NCI-H2196 (cell line): Measurements from ENCODE around the gene MCF2.
A peak's percentile ranks its signal among the peaks of the same experiment; 100 is the strongest.

Experiments
- DNase-seq: peaks from one replicate; lab custom pipeline; 2025; ENCODE audit not compliant: unreplicated experiment; lab: John Stamatoyannopoulos, UW

Gene MCF2

DNA sequence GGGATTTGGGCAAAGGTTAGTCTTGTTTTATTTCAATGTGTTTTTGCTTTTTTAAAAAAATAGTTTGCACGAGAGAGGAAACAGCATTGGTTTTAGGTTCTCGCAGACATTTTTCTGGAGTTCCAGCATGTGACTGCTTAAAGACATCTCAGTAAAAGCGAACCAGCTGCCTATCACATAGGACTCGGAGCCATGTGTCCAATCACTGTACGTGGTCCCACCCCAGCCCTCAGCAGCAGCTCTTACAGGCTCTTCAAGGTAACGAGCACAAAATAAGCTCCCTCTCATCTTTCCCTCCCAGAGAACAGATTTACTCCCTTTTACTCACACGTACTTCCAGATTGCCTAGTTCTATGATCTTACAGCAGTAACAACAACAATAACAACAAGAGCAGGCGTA is 68.7 kb downstream of the MCF2 start:
- DNase-seq = no peak

DNA sequence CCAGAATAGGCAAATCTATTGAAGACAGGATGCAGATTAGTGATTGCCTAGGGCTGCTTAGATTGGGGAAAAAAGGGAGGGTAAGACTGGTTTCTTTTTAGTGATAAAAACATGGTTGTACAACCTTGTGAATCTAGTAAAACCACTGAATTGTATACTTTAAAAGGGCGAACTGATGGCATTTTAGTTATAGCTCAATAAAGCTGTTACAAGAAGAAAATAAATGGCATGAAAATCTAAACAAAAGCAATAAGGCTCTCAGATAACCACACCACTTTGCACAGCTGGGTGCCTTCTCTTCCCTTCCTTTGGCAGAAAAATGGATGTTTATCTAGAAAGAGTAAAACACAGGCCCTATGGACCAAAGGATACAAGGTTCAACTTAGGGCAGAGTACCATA is 107.9 kb downstream of the MCF2 start:
- no peak for DNase-seq

DNA sequence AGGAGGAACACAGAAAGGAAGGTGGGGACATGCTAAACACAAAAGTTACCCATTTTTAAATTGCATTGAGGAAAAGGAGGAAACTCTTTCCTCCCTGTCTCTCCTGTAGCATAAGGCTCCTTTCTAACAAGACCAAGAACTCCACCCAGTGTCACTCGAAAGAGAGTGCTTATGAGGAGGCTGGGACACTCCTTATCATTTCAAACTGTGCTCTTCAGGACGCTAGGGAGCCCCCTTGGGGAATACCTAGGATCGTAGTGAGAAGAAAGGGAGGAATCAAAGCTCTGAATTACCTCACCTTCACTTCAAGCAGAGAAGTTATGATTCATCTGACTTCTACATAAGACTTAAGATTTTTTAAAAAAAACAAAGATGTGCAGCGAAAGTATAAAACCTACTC is 111.9 kb downstream of the MCF2 start:
- DNase-seq = no peak

DNA sequence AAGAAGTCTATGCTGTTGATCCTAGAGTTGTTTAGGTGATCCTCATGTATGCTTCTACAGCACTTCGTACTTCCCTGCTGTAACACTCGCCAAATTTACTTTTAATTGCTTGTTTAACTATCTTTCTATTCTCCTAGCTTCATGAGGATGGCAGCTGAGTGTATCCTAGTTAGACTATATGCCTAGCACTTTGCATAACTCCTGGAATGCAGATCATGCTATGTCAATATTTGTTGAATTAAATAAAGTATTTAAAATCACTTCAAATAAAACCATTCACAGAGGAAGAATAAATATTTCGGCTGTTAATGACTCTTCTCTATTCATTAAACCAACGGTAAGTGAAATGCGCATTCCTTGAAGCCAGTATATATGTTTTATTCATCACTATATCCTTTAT is 122.4 kb downstream of the MCF2 start:
- no peak for DNase-seq

DNA sequence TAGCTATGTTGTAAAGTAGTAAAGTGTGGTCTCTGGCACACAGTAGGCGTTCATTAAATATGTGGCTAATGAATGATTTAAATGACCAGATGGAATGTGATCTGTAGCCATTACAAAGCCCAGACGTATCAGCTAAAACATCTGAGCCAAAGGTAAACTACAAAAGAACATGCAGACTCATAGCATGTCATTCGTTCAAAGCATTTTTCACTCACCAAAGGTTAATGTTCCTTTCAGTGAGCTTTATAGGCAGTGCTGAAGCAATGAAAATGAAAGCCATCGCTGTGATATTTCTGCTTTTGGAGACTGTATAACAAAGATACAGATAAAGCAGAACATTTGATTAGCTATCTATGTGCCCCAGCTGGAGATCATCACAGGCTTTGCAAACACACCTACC is 126.9 kb downstream of the MCF2 start:
- DNase-seq = no peak

DNA sequence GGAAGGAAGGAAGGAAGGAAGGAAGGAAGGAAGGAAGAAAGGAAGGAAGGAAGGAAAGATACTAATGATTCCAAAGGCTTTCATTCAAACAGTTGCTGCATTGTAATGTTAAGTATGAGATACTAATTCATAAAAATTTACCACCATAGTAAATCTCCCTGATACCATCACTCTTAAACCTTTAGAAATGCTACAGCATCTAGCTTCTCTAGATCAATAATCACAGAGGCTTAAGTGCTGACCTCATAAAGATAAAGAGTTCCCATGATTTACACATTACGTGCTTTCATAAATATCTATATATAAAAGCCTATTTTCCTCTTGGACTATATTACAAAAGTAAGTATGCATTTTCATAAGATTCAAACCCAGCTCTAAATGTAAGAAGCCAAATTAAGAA is 141.0 kb downstream of the MCF2 start:
- no peak for DNase-seq

DNA sequence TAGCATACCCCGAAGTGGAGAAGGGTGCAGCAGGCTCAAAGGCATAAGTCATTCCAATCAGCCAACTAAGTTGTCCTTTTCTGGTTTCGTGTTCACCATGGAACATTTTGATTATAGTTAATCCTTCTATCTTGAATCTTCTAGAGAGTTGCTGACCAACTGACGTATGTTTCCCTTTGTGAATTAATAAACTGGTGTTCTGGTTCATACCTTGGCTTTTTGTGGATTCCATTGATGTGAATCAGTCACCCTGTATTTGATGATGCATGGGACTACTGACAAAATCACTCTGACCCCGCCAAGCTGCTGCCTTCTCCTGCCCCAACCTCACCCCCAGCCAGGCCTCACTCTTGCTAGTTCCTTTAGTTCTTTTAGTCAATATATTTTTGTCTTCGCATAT is 144.7 kb downstream of the MCF2 start:
- DNase-seq = no peak

DNA sequence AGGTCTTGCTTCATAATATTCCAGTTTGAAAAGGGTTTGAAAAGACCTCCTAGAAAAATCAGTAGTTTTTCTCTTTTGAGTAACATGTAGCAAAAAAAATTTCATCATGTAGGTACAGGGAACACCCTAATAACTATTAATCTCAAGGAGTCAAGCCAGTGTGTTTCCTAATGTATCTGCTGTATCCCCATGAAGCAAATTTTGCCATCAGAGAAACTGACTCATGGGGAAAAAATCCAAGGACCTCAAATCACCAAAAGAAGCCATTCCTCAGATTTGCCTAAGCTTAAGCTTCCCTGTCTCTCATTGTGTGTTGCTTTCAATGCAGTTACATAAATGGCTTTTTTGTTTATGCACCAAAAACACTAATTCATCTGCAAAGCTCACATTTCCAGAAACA is 147.7 kb downstream of the MCF2 start:
- DNase-seq = no peak

DNA sequence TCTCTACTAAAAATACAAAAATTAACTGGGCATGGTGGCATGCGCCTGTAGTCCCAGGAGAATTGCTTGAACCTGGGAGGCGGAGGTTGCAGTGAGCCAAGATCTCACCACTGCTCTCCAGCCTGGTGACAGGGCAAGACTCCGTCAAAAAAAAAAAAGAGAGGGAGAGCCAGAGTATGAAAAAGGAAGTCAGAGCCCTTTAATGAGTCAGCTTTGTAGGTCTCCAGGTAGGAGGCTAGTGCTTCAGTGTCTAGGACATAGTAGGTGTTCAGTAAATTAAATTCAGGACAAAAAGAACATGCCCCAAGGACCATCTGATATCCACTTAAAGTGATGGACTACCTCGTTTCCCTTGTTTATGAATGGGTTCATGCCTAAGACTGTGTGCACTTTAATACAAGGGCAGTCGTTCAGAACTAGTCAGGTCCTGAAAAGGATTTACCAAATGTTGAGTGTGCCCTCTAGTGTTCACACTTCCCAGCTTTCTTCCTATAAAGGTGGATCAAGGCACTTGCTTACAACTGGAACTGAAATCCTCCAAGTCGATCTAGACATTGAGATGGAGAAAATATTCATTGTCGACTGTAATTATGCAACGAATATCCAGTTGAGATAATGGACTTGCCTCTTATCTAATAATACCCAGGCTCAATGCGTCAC is 148.5 kb downstream of the MCF2 start:
- peak; percentile 30 for DNase-seq

DNA sequence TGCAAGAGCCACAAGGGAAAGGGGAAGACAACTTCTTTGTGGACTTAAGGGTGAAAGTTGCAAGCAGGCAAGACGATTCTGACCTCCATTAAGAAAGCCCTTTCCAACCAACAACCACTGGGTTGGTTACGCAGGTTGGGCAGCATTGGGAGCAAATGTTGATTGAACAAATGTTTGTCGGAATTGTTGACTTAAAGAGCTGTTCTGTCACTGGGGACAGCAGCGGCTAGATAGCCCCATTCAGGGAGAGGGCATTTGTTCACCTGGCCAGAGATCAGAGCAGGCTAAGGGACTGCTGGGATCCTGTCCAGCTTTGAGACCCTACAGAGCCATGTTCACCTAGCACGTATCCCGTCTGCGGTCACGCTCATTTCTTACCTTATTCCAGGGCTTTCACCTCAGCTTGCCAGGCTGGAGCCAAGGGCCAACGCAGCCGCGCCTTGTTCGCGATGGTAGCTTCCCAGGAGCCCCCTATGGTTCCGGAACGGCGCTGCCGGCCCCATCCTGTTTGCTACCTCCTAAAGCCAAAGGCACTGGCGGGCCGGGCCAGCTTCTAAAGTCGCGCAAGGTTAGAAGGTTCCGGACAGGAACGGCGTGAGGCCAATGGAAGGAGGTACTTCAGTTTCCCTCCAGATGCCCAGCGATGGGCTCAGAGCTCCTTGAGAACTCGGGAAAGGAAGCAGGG is 152.8 kb downstream of the MCF2 start:
- DNase-seq = no peak

DNA sequence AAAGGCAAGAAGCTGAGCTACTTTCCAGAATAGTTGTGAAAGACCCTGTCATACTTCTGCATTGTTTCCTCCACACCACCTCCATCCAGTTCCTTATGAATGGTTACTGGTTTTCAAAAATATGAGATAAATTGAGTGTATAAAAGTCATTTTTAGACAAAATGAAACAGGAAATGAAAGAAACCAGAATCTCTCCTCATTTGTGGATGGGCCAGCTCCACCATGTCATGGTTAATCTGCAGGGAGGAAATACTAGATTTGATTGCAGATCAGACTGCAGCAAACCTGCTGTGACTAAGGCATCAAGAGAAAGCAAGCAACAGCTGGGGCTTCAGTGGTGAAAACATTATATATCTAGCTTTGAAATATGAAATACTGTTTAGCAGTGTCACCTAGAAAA is 153.6 kb downstream of the MCF2 start:
- DNase-seq = no peak

DNA sequence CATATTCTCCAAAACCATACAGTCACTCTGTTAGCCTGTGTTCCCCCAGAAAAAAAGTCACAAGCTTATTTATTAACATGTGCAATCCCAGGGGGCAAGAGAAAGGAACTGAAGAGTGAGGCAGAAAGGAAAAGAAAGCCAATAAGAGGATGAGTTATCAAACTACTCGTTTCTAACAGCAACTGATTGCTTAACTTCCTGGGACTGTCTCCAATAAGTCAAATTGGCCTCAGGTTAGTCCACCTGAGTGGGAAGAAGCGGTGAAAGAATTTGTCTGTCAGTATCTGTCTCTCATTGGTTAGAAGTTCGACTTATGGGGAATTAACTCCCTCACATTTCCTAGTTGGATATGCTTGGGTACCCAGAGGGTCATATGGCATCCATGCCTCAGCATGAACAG is 163.4 kb downstream of the MCF2 start:
- no peak for DNase-seq

DNA sequence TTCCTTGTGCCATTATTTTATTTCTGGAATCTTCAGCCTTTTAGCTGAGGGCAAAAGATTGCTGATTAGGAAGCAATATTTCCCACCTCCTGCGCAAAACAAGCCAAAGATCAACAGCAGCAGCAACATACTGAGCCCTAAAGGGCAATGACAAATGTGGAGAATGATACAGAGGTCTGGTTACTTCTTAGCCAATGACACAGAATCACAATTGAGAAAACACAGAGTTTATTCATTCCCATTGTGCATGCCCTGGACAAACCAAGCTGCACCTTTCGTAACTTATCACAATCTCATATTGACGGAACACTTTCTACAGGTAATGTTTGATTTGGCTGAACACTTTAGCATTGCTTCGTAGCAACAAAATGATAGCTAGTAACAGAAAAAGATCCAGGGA is 164.0 kb downstream of the MCF2 start:
- no peak for DNase-seq

DNA sequence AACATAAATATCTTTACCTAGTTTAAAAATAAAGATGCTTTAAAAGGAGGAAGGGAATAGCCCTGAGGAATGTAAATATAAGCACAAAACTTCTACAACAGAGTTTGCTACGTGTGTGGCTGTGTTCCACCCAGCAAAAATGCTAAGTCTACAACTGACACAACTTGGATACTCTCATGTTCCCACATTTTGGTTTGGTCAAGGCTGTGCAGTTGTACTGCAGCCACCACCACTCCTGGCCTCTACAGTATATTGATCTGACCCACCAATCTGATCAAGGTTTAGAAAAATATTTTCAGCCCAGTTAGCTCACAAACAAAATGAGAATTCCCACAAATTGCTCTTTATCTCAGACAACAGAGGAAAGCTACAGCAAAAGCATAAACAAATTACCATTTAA is 165.3 kb downstream of the MCF2 start:
- no peak for DNase-seq

DNA sequence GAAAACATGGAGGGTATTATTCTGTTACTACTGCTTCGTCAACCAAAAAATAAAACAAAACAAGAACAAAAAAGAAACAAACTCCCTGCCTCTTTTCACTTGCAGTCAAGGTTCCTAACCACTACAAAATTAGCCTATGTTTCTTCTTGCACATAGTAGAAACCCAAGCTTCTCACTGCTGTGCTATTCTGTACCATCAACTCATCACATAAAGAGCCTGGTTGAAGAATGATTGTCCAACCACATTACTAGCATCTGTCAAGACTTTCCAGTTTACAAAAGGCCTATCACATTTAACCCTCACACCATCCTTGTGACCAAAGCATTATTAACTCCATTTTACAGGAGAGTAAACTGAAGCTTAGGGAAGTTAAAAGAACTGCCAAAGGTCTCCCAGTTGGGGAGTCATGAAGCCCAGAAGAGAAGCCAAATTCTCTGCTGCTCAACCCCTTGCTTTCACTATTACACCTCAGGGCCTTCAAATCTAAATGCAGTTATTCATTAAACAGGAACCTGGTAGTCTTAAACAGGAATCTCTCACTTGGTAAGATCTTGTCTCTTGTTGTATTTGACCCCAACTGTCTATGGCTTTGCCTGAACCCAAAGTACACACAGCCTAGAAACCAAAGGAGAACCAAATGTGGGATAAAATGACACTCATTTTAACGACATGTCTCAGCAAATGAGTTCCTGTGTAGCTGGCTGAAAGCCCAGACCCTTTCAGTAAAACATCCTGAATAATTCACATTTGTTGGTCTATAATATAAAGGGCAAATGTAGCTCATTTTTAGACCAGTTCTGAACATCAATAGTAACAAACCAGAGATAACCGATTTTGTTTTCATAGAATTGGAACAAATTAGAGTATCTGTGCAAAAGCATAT is 168.8 kb downstream of the MCF2 start:
- DNase-seq = no peak

DNA sequence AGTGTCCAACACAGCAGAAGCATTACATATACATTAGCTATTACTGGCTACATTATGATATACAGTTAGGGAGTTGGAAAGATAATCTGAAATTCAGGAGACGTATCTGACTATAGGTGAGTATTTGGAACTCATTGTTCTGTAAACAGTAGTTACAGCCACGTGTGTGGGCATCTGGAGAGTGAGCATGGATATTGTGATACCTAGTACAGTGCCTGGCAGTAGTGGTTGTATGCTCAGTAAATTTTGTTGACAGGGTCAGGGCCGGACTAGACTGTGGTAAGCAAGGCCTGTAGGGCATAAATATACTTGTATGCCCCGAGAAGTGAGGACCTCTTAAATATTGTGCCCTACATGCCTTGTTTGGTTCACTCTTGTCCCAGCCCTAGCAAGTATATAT is 174.5 kb downstream of the MCF2 start:
- DNase-seq = no peak

DNA sequence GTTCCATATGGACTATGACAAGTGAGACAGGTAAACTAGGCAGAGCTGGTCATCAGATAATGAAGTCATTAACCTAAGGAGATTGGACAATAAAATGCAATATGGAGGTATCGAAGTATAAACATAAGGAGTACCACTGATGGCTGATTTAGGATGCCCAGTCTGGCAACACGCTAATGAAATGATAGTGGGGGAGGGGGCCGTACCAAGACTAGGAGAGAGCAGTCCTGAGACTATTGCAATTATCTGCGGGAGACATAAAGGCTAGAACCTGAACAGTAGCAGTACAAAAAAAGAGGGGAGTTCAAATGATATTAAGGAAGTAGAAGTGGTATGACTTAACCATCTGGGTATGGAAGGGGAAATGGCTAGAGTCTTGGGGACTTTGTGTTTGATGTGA is 175.1 kb downstream of the MCF2 start:
- no peak for DNase-seq
